Inflammatory macrophage treated with lipopolysaccharide for 1 hour (primary cell): Measurements from ENCODE around the gene CHRD.
A peak's percentile ranks its signal among the peaks of the same experiment; 100 is the strongest.

Experiments
- DNase-seq, 2 donors: peaks; one replicate each; pipeline ENCODE4 v3.0.0-alpha.2; 2020 to 2022

CHRD gene

DNA sequence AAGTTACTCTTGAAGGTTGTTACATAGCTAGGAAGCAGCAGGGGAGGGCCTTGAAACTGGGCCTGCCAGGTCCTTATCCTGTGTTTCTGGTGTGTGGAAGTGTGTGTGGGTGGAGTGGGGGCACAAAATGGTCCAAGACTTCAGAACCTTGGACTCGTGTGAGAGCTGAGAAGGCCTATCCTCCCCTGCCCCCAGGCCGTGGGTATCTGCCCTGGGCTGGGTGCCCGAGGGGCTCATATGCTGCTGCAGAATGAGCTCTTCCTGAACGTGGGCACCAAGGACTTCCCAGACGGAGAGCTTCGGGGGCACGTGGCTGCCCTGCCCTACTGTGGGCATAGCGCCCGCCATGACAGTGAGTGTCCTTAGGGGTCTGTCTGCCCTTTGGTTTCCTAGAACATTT, 4.5 kb downstream of the CHRD start:
- no peak for DNase-seq

DNA sequence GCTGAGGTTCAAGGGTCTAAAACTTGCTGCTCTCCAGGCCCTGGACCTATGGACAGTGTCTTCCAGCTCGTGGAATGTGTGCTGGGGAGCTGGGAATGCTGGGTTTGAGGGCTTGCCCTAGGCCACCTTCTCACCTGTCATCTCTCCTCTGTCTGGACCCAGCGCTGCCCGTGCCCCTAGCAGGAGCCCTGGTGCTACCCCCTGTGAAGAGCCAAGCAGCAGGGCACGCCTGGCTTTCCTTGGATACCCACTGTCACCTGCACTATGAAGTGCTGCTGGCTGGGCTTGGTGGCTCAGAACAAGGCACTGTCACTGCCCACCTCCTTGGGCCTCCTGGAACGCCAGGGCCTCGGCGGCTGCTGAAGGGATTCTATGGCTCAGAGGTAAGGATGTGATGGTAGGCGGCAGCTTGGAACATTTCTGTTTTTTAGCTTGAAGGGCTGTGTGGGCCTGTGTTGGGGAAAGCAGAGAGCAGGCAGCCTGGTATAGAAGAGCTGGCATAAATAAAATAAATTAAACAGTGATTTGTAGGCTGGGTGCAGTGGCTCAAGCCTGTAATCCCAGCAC, 5.1 kb downstream of the CHRD start:
- DNase-seq, result no peak

DNA sequence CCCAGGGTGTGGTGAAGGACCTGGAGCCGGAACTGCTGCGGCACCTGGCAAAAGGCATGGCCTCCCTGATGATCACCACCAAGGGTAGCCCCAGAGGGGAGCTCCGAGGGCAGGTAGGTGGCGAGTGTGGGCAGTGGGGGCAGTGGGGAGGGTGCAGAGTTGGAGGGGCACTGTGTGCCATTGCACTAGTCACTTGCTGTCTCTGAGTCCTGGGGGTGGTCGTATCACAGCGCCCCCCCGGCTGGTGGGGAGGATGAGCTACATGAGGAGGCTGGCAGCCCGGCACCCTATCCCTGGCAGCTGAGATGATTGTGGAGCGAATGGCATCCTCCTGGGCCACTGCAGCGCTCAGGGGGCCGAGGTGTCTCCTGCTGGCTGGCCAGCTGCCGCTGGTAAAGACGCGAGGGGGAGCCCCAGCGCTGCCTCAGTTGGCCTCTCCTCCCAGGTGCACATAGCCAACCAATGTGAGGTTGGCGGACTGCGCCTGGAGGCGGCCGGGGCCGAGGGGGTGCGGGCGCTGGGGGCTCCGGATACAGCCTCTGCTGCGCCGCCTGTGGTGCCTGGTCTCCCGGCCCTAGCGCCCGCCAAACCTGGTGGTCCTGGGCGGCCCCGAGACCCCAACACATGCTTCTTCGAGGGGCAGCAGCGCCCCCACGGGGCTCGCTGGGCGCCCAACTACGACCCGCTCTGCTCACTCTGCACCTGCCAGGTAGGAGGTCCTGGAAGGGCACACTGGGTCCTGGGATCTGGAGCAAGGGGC, 6.4 kb downstream of the CHRD start:
- DNase-seq, result no peak

DNA sequence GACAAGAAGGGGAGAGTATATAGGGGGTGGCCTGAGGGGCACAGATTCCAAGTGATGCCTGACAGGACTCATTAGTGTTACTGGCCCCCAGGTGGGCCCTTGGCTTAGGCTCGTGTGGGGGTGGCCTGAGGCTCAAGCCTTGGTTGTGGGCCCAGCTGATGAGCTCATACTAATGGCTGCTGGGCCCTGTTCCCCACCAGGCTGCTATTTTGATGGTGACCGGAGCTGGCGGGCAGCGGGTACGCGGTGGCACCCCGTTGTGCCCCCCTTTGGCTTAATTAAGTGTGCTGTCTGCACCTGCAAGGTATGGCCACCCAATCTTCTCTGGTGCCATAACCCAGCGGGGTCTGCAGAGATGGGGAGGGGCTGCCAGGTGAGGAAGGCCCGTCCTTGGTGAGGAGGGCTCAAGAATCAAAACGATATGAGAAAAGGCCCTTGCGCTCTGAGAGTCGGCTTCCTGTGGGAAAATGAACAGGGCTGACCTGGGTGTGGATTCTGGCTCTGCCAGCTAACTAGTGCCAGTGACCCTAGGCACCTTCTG, 7.4 kb downstream of the CHRD start:
- no peak for DNase-seq

DNA sequence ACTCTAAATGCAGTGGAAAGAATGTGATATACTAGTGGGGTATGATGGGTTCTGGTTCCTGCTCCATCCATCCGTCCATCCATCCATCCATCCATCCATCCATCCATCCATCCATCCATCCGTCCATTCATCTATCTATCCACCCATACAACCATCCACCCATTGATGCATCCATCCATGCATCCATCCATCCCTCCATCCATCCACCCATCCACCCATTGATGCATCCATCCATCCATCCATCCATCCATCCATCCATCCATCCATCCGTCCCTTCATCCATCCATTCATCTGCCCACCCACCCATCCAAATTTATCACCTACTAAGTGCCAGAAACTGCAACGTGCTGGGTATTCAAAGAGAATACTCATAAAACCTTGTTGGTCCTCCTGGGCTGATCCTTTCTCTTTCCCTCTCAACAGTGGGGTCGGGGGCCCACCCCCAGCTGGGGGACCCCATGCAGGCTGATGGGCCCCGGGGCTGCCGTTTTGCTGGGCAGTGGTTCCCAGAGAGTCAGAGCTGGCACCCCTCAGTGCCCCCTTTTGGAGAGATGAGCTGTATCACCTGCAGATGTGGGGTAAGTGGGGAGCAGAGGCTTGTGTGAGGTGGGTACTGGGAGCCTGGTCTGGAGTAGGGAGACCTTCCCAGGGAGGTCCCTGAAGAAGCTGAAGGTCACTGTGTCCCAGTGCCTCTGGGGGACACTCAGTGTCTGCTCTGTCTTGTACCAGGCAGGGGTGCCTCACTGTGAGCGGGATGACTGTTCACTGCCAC, 8.5 kb downstream of the CHRD start:
- no peak for DNase-seq

DNA sequence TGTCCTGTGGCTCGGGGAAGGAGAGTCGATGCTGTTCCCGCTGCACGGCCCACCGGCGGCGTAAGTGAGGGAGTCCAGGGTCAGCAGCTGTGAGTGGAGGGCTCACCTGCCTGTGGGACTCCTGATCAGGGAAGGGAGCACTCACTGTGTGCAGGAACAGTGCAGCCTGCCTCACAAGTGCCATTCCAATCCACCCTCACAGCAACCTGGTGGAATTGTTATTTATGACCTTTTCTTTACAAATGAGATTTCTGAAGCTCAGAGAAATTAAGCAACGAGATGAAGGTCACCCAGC, 9.0 kb downstream of the CHRD start:
- DNase-seq, result no peak

DNA sequence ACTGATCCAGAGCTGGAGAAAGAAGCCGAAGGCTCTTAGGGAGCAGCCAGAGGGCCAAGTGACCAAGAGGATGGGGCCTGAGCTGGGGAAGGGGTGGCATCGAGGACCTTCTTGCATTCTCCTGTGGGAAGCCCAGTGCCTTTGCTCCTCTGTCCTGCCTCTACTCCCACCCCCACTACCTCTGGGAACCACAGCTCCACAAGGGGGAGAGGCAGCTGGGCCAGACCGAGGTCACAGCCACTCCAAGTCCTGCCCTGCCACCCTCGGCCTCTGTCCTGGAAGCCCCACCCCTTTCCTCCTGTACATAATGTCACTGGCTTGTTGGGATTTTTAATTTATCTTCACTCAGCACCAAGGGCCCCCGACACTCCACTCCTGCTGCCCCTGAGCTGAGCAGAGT, 9.5 kb downstream of the CHRD start:
- no peak for DNase-seq

DNA sequence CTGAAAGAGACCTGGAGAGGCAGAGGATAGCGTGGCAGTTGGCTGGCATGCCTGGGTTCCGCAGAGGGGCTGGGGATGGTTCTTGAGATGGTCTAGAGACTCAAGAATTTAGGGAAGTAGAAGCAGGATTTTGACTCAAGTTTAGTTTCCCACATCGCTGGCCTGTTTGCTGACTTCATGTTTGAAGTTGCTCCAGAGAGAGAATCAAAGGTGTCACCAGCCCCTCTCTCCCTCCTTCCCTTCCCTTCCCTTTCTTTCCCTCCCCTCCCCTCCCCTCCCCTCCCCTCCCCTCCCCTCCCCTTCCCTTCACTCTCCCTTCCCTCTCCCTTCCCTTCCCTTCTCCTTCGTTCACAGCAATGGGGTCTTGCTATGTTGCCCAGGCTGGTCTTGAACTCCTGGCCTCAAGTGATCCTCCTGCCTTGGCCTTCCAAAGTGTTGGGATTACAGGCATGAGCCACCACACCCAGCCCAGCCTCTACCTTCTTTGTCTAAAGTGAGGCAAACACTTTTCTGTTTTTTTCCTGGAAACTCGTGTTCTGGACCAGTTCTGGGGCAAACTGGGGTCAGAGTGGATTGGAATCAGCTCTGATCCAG, 10.2 kb downstream of the CHRD start:
- DNase-seq, result no peak

DNA sequence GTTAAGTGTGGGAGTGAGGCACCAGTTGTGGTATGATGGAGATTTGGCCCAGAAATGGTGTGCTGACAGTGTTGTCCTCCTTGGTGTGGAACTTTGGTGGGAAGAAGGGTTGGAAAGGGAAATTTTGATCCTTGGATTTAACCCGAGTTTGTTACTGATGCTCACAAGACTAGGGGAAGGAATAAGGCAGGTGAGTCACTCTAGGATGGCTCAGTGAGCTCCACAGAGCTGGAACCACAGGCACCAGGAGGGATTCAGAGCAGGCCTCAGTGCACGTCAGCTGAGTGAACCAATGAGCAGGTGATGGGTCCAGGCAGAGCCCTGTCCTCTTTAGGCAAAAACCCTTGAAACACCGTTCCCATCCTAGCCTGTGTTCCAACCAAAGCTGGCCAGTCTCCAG, 11.4 kb downstream of the CHRD start:
- no peak for DNase-seq

DNA sequence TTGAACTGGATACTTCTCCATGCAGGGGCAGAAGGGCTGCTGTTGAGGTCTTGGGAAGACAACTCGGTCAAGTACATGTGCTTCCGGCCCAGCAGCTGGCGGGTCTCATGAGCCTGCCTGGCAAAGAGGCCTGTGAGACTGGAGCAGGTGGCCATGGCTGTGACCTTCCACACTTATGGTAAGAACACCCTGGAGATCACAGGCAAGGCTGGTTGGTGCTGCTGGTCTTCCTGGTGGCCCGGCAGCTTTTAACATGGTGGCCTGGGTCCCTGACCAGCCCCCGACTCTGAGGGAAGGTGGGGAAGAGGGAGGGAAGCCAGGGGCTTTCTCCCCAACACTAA, 15.4 kb downstream of the CHRD start:
- DNase-seq, result no peak

DNA sequence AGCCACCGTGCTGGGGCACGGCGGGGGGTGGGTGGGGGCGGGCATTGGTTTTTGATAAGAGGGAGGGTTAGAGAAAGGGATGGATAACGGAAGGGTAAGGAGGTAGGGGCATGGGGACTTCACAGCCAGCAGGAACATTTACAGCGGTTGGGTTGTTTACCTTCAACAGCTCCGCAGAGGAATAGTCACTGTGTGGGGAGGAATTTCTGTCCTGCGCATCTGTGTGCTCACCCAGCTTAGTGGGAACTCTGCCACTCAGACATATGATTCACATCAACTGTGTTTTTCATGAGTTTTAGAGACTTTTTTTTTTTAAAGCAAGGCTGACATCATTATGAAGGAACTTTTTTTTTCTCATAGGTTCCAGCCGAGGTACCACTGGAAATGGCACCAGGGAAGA, 19.6 kb downstream of the CHRD start:
- no peak for DNase-seq

DNA sequence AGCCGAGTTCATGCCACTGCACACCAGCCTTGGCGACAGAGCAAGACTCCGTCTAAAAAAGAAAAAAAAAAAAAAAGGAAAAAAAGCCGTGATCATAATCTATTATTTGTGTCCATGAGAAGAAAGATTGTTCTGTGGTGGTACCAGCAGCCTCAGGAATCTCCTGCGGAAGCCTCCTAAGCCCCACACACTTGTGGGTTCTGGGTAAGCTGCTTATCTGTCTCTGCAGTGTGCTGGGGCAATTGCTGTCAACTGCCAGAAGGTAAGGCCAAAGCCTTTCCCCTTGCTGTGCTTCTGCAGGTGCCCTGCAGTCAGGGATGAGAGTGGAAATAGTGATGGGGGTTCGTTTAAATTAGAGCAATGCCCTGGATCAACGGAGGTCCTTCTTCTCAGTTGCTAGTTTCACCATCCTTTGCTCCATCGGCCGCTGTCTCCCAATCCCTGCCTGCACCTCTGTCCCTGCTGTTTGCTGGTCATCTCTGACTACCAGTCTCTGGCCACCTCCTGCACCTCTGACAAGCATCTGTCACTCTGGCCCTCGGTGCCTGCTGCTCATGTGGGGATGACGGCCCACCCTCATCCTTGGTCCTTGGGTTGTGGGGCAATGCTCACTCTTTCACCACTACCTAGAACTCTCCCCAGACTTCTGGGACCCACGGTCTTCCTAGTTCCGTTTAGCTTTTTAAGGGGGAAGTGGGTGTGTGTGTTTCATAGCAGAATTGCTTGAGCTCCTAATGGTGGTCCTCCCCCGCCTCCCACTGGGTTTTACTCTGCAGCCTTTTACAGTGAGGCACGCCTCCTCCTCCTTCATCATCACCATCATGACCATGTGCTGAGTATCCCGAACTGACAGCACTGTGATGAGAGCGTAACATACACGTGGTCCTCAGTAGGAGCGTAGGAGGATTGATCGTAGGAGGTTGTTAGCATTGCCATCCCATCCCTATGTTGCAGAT, 25.5 kb downstream of the CHRD start:
- DNase-seq, result peak; percentile 12 to 63

DNA sequence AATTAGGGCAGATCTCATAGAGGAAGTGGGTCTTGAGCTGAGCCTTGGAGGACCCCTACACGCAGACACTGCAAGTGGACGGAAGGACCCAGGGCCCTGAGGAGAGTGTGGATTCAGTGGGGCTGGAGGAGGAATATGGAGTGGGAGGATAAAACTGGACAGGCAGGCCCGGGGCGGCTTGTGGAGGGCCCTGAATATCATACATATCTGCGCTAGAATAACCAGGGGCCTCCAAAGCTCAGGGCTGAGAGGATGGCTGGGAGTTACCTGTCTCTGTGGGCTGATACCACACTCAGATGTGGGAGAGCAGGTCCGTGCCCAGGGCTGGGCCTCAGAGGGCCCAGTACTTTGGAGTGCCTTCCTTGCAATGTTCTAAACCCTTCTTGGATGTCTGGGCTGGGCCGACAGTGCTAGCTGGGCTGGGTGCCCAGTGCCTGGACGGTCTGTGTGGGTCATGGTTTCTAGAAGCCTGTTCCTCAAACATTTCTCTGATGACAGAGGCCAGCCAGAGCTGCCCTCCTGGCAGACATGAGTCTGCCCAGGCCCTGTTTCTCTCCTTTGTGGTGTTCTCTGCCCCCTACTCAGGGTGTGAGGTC, 29.6 kb downstream of the CHRD start:
- no peak for DNase-seq

DNA sequence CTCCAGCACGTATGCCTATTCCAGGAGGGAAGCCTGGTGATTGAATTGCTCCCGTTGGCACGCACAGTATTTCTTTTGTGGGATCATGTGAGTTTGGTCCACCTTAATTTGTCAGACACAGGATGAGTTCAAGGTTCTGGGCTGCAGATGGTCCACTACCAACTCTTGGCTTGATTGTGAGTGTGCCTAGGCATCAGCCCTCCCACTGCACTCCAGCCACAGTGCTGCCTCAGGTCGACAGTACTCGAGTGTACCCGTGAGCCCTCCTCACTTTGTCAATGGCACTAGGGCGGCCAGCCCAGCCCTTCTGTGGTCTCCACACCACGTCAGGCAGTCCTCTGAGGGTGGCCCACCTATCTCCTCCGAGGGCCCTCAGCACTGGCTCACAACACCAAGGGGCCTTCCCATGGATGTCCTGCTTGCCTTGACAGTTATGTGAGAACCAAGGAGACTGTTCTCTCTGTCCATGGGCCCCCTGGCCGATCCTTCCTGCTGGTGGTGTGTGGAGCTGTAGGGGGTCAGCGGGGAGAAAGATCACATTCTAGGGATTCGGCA, 30.2 kb downstream of the CHRD start:
- no peak for DNase-seq

DNA sequence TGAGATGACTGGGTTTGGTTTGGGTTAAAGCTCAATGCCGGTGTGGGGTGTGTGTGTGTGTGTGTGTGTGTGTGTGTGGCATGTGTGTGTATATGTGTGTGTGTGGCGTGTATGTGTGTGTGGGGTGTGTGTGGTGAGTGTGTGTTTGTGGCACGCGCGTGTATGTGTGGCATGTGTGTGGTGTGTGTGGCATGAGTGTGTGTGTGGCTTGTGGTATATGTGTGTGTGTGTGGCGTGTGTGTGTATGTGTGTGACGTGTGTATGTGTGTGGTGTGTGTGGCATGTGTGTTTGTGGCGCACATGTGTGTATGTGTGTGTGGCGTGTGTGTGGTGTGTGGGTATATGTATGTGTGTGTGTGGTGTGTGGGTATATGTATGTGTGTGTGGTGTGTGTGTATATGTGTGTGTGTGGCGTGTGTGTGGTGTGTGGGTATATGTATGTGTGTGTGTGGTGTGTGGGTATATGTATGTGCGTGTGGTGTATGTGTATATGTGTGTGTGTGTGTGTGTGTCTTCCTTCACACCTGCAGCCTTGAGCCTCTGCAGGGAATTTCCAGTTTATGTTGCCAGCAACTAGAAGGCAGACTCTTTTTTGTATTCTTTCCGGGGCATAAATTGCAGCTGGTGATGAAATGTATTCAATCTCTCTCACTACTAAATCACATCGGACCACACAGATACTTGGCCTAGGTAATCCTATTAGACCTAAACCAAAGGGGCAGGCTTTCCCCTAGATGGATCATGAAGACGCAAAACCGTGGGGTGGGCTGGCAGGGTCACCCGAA, 34.8 kb downstream of the CHRD start:
- no peak for DNase-seq

DNA sequence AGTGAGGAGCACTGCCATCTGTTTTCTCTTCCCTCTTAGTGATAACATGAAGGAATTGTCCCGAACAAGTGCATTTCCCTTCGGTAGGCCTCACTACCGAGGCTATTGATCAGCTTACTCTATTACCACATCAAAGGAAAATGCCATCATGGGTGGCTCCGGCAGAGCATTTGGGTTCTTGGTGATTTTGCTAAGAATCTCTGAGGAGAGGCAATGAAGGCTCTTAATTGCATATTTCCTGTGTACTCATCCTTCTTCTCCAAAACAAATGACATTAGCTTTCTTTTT, 35.3 kb downstream of the CHRD start:
- DNase-seq, result no peak

DNA sequence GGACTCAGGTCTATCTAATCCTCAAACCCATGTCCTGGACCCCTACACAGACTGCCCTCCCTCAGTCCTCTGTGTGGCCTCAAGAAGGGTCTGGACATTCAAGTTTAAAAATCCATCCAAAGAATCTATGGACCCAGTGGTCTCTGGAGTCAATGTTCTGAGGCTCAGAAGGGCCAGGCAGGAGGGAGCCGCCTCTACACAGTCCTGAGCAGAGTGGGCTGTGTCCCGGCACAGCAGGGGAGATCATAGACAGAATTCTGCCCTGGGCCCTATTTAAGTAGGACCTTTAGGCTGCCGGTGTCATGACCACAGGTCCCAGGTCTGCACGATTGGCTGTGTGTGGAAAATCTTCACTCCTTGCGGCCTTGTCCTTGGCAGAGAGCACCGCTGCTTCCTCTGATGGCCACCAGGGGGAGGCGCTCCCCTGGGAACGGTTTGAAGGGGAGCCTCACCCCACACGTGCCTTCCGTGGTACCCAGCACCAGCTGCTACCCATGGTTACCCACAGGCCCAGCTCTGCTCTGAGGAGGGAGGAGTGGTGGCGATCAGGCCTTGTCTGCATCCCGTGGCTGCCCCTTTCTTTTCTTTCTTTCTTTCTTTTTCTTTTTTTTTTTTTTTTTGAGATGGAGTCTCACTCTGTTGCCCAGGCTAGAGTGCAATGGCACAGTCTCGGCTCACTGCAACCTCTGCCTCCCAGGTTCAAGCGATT, 37.9 kb downstream of the CHRD start:
- DNase-seq, result peak; percentile 42 to 85

DNA sequence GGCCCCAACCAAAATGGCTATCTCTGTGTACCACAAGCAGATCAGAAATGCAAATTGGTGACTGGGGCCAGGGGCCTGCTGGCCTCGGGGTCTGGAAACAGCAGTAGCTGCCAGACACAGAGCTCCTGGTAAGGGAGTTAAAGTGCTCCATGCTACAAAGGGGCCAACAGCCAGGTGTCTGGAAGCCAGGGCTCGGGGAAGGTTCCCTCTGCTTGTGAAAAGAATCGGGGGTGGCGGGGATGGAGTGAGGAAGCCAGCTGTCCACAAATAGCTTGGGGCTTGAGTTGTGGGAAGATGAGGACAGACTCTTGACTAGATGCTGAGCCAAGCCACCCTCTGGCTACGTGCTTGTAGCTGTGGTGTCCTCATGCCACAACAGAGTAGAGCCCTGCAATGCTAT, 39.3 kb downstream of the CHRD start:
- DNase-seq, result no peak

DNA sequence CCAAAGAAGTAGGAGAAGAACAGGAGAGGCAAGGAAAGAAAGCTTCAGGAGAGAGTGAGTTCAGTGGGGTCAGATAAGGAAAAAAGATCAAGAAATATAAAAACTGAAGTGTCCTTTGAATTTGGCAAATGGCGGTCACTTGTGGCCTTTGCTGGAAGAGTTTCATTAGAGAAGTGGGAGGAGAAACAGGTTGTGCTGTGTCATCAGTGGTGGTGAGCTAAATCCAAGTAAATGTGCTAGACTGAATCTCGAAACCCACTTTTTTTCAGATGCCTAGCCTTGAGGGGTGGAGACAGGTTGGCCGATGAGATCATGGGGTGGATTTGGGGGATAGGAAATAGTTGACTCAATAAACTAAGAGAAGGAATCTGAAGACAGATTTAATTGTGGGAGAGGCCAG, 43.7 kb downstream of the CHRD start:
- DNase-seq, result peak; percentile 20 to 23

DNA sequence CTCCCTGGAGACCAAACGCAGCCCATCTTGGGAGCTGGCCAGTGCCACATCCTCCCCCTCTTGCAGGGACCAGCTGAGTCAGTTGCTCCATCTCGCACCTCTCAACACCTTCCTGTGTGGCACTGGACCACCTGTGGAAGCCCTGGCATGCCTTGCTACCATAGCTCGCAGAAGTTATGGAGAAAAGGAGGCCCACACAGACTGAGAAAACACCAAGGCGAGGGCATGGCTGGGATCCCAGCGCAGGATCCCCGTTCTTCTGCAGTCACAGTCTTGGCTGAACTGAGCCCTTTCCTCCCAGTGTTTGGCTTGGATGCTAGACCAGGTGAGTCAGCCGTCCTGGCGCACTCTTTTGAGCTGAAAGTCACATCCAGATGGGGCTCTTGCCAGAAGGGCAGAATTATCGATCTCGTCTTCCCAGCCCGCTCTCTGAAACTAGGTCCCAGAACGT, 46.9 kb downstream of the CHRD start:
- no peak for DNase-seq
